H9 (cell line): ENCODE data around the gene ATPAF2. TPM values are rescaled to one million over a fixed set of nuclear protein-coding genes. Genes with fewer than 3 reads are reported as not detected.

Experiments
- DNase-seq: peaks from one replicate; pipeline ENCODE4 v3.0.0-alpha.2; 2017
- H2AFZ ChIP-seq: one replicate; pipeline ENCODE4 v1.6.1; 2013; ENCODE audit warnings: mild to moderate bottlenecking, low read length, control low read depth, moderate library complexity
- H2AK5ac ChIP-seq: 2 replicates; pipeline ENCODE4 v1.6.1; 2013; ENCODE audit warnings: low read length, control low read depth, mixed read lengths; ENCODE audit not compliant: insufficient read length
- H2BK120ac ChIP-seq: one replicate; pipeline ENCODE4 v1.6.1; 2013; ENCODE audit warnings: low read depth, mild to moderate bottlenecking, low read length, control low read depth, inconsistent platforms; ENCODE audit not compliant: poor library complexity, severe bottlenecking
- H2BK12ac ChIP-seq: 2 replicates; pipeline ENCODE4 v1.6.1; 2013; ENCODE audit warnings: low read length, control low read depth, mixed read lengths, low read depth; ENCODE audit not compliant: insufficient read length
- H2BK15ac ChIP-seq: 2 replicates; pipeline ENCODE4 v1.6.1; 2013; ENCODE audit warnings: low read depth, low read length, control low read depth
- H2BK20ac ChIP-seq: one replicate; pipeline ENCODE4 v1.6.1; 2013; ENCODE audit warnings: low read depth, mild to moderate bottlenecking, low read length, control low read depth, inconsistent platforms; ENCODE audit not compliant: poor library complexity, severe bottlenecking
- H2BK5ac ChIP-seq: 2 replicates; pipeline ENCODE4 v1.6.1; 2013; ENCODE audit warnings: low read length, control low read depth, mixed read lengths; ENCODE audit not compliant: insufficient read length
- H3K14ac ChIP-seq: 2 replicates; pipeline ENCODE4 v1.6.1; 2013; ENCODE audit warnings: low read length, control low read depth; ENCODE audit not compliant: insufficient read depth
- H3K18ac ChIP-seq: 2 replicates; pipeline ENCODE4 v1.6.1; 2013; ENCODE audit warnings: low read depth, mild to moderate bottlenecking, mixed read lengths, low read length, control low read depth; ENCODE audit not compliant: insufficient read length
- H3K23ac ChIP-seq: 2 replicates; pipeline ENCODE4 v1.6.1; 2013; ENCODE audit warnings: low read length, control low read depth, mixed read lengths, low read depth; ENCODE audit not compliant: insufficient read length
- H3K23me2 ChIP-seq: 2 replicates; pipeline ENCODE4 v1.6.1; 2013; ENCODE audit warnings: low read depth, mild to moderate bottlenecking, mixed read lengths, low read length, control low read depth; ENCODE audit not compliant: insufficient read length, poor library complexity, severe bottlenecking
- H3K27ac ChIP-seq: 2 replicates; pipeline ENCODE4 v1.5.1; 2013; ENCODE audit warnings: low read length, control low read depth, mixed read lengths, low read depth; ENCODE audit not compliant: insufficient read length
- H3K27me3 ChIP-seq: 2 replicates; pipeline ENCODE4 v1.6.1; 2013; ENCODE audit warnings: low read length, control low read depth, inconsistent platforms; ENCODE audit not compliant: insufficient read depth
- H3K4ac ChIP-seq: 2 replicates; pipeline ENCODE4 v1.6.1; 2013; ENCODE audit warnings: low read depth, mild to moderate bottlenecking, control low read depth, inconsistent platforms, low read length, moderate library complexity
- H3K4me1 ChIP-seq: 2 replicates; pipeline ENCODE4 v1.6.1; 2013; ENCODE audit warnings: low read length, control low read depth, inconsistent platforms; ENCODE audit not compliant: insufficient read depth
- H3K4me2 ChIP-seq: 2 replicates; pipeline ENCODE4 v1.6.1; 2013; ENCODE audit warnings: low read length, control low read depth, mixed read lengths; ENCODE audit not compliant: insufficient read length, insufficient read depth
- H3K56ac ChIP-seq: 2 replicates; pipeline ENCODE4 v1.6.1; 2013; ENCODE audit warnings: low read depth, mild to moderate bottlenecking, mixed read lengths, low read length, control low read depth; ENCODE audit not compliant: insufficient read length
- H3K79me1 ChIP-seq: 2 replicates; pipeline ENCODE4 v1.6.1; 2013; ENCODE audit warnings: low read depth, mild to moderate bottlenecking, moderate library complexity, low read length, control low read depth, inconsistent platforms; ENCODE audit not compliant: insufficient read depth, poor library complexity, severe bottlenecking
- H3K79me2 ChIP-seq: 2 replicates; pipeline ENCODE4 v1.6.1; 2013; ENCODE audit warnings: low read length, control low read depth, inconsistent platforms; ENCODE audit not compliant: insufficient read depth
- H3K9ac ChIP-seq: 2 replicates; pipeline ENCODE4 v1.6.1; 2013; ENCODE audit warnings: low read length, control low read depth, mixed read lengths; ENCODE audit not compliant: insufficient read length; ENCODE audit errors: extremely low read depth
- H3K9me3 ChIP-seq: one replicate; pipeline ENCODE4 v1.6.1; 2013; ENCODE audit warnings: low read depth, low read length, inconsistent platforms; ENCODE audit not compliant: control insufficient read depth
- H3T11ph ChIP-seq: one replicate; pipeline ENCODE4 v1.6.1; 2013; ENCODE audit warnings: mild to moderate bottlenecking, low read length, control low read depth, inconsistent platforms
- H4K20me1 ChIP-seq: one replicate; pipeline ENCODE4 v1.6.1; 2013; ENCODE audit not compliant: control insufficient read depth, insufficient read length, insufficient read depth
- H4K5ac ChIP-seq: 2 replicates; pipeline ENCODE4 v1.6.1; 2013; ENCODE audit warnings: low read depth, mild to moderate bottlenecking, mixed read lengths, low read length, control low read depth; ENCODE audit not compliant: insufficient read length
- H4K8ac ChIP-seq: replicated peaks from 2 replicates; pipeline ENCODE4 v1.6.1; 2013; ENCODE audit warnings: low read length, control low read depth, mixed read lengths, low read depth; ENCODE audit not compliant: insufficient read length
- H4K91ac ChIP-seq: 2 replicates; pipeline ENCODE4 v1.6.1; 2013; ENCODE audit warnings: low read depth, mild to moderate bottlenecking, moderate library complexity, mixed read lengths, low read length, control low read depth; ENCODE audit not compliant: insufficient read length
- H3K27ac Mint-ChIP-seq, 3 experiments: 2 replicates in 2 of 3; 3 replicates in 1 of 3; pipeline ENCODE4 v1.8.0; 2020 to 2021; ENCODE audit warnings: mixed read lengths in 3 of 3, mild to moderate bottlenecking in 1 of 3, moderate library complexity in 1 of 3
- H3K27me3 Mint-ChIP-seq: 2 replicates; pipeline ENCODE4 v1.8.0; 2021; ENCODE audit warnings: low read depth, mild to moderate bottlenecking, moderate library complexity, mixed read lengths
- H3K36me3 Mint-ChIP-seq, 3 experiments: 2 replicates in 2 of 3; 3 replicates in 1 of 3; pipeline ENCODE4 v1.8.0; 2020 to 2021; ENCODE audit warnings: low read depth in 3 of 3, mixed read lengths in 3 of 3; ENCODE audit not compliant: insufficient read depth in 1 of 3
- H3K4me1 Mint-ChIP-seq, 2 experiments: 2 replicates each; pipeline ENCODE4 v1.8.0; 2020; ENCODE audit warnings: mixed read lengths in 2 of 2
- H3K4me3 Mint-ChIP-seq, 2 experiments: 2 replicates in 1 of 2; 3 replicates in 1 of 2; pipeline ENCODE4 v1.8.0; 2020 to 2021; ENCODE audit warnings: mild to moderate bottlenecking in 2 of 2, mixed read lengths in 2 of 2, moderate library complexity in 1 of 2
- H3K9me3 Mint-ChIP-seq, 2 experiments: 2 replicates in 1 of 2; 3 replicates in 1 of 2; pipeline ENCODE4 v1.8.0; 2020; ENCODE audit warnings: mild to moderate bottlenecking in 2 of 2, mixed read lengths in 2 of 2, moderate library complexity in 1 of 2
- CTCF ChIP-seq: fragments of 200-600 bp; sonication (generic); conservative IDR thresholded peaks from 3 replicates; pipeline ENCODE4 v1.8.0; 2021; ENCODE audit warnings: antibody characterized with exemption, mild to moderate bottlenecking
- WGBS: extraction: QIAGEN DNeasy Blood & Tissue Kit; methylation state at CpG from one replicate; pipeline ENCODE4 v1.1.7; 2013; ENCODE audit warnings: missing lambda C conversion rate, low lambda C conversion rate, mixed read lengths; ENCODE audit not compliant: insufficient read length; ENCODE audit errors: extremely low coverage; 5-methylcytosine and 5-hydroxymethylcytosine counted together
- total RNA-seq: library from RNA; stranded (reverse); gene quantifications from 2 replicates; pipeline ENCODE4 v1.2.1, GENCODE V29; 2021

ATPAF2 gene
- total RNA-seq, 1 experiment from 2014 or later: 21.4 TPM

GRCh38 chr17:18019838-18020154 is 19.2 kb downstream of the ATPAF2 start:
- Histone ChIP-seq H2AFZ (no peak overlapping the region), H3K23me2 (no peaks in the 10 kb centered on the region), H4K91ac (no peak overlapping the region), H4K8ac (no peak overlapping the region), H3K79me1 (no peaks in the 10 kb centered on the region), H3K4me2 (no peak overlapping the region), H2BK5ac (no peak overlapping the region), H3K14ac (no peak overlapping the region), H3K56ac (no peak overlapping the region), H2BK12ac (no peak overlapping the region), H3K9me3 (no peaks in the 10 kb centered on the region), H2AK5ac (no peak overlapping the region), H4K20me1 (no peaks in the 10 kb centered on the region), H3K9ac (no peak overlapping the region), H3K18ac (no peak overlapping the region), H3K23ac (no peak overlapping the region), H3K79me2 (no peaks in the 10 kb centered on the region), H2BK20ac (no peak overlapping the region), H4K5ac (no peak overlapping the region), H2BK120ac (no peak overlapping the region), H3K4ac (no peak overlapping the region), H3K27ac (no peak overlapping the region), H3K4me1 (no peaks in the 10 kb centered on the region), H3T11ph (no peak overlapping the region), H2BK15ac (no peak overlapping the region), H3K27me3 (no peaks in the 10 kb centered on the region)
- no peak for DNase-seq
- H3K27me3 Mint-ChIP-seq: no peaks in the 10 kb centered on the region
- H3K4me1 Mint-ChIP-seq: peaks cover 7 to 10% of the 10 kb centered on the region in 2 experiments
- WGBS: no CpG with 5 or more reads among the region's 2 CpGs
- 0 out of 7 replicates have a peak, but pooled peaks cover 0 to 6% (median 4%) of the 10 kb centered on the region in 3 experiments for H3K36me3 Mint-ChIP-seq
- no peak overlapping the region for H3K4me3 Mint-ChIP-seq
- TF ChIP-seq CTCF: no peak
- no peaks in the 10 kb centered on the region for H3K9me3 Mint-ChIP-seq
- no peak overlapping the region for H3K27ac Mint-ChIP-seq
